ENCODE measurements around the gene RARG.
A peak's percentile ranks its signal among the peaks of the same experiment; 100 is the strongest.

Gene RARG

DNA sequence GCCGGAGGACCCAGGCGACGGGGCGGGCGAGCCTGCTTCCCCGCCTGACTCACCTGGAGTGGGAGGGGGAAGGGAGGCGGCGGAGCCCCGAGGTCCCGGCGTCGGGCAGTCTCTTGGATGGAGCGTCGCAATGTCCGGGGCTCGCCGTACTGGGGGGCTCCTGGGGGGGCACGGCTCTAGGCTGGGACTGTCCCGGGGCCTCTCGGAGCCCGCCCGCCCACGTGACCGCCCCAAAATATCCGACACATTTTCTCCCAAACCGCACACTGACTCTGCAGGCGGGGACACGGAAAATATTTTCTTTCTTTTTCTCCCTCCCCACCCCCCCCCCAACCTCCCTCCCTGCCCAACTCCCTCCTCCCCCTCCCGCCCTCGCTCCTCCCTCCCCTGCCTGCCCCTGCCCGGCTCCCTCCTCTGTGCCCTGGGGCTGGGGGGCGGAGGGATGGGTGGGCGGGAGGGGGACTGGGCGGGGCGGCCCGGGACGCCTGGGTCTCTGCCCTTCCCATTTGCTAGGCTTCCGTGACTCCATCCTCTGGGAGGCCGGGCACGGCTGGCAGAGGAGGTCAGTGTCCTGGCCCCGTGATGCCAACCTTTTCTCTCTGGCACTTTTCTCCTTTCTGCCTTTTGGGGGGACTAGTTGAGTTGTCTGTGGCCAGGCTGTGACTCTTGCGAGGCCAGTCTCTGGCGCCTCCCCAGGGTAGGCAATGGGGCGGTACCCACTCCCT, at the start of gene RARG:
Gene RARG (minus strand): TSS at position 289 of the 725 bp plus-strand sequence. CDS start 4,664 bp downstream, outside the sequence.
- peak within 1 kb of the TSS; percentile 65 for H3K4me3 ChIP-seq (ENCODE audit: low read depth, low read length)
- TF ChIP-seq, protein P1, sequence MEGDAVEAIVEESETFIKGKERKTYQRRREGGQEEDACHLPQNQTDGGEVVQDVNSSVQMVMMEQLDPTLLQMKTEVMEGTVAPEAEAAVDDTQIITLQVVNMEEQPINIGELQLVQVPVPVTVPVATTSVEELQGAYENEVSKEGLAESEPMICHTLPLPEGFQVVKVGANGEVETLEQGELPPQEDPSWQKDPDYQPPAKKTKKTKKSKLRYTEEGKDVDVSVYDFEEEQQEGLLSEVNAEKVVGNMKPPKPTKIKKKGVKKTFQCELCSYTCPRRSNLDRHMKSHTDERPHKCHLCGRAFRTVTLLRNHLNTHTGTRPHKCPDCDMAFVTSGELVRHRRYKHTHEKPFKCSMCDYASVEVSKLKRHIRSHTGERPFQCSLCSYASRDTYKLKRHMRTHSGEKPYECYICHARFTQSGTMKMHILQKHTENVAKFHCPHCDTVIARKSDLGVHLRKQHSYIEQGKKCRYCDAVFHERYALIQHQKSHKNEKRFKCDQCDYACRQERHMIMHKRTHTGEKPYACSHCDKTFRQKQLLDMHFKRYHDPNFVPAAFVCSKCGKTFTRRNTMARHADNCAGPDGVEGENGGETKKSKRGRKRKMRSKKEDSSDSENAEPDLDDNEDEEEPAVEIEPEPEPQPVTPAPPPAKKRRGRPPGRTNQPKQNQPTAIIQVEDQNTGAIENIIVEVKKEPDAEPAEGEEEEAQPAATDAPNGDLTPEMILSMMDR (IDR thresholded peaks at IDR 0.05; ENCODE audit: low read depth, low read length, missing control alignments), result no peak
- no peak for DNase-seq (ENCODE audit: low read depth)
- in situ Hi-C loops (cut with HindIII; ENCODE audit: low sequenced_read_pairs), result no loop called here

DNA sequence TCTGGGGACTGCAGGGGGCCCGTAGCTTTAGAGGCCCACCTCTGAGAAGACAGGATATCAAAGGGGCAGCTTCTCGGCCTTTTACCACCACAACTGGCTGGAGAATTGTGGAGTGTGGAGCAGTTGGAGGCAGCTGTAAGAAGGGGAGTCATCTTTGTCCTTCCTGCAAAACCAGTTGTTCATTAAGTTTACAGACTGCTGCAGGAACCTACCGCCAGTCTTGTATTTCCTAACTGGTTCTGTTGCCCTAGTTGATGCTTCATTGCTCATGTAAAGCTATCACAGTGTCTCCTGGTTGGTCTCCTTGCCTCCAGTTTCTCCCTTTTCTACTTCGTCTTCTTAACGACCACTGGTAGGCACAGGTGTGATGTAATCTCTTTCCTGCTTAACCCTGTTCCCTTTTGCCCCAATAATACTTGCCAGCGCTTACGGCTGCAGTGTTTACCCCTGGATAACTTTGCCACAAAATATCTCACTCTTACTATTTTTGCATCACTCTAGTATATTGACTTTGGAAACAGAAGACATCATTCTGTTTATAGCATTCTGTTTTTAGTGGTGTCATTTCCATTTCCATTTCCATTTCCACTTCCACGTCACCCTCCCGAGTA, 48.0 kb upstream of the RARG start:
- in situ Hi-C loops (cut with HindIII; ENCODE audit: low sequenced_read_pairs), result no loop called here
- DNase-seq (ENCODE audit: low read depth), result no peak
- TF ChIP-seq, protein P1 (IDR thresholded peaks at IDR 0.05; ENCODE audit: low read depth, low read length, missing control alignments), result no peak
- no peak overlapping the region for H3K4me3 ChIP-seq (ENCODE audit: low read depth, low read length)

DNA sequence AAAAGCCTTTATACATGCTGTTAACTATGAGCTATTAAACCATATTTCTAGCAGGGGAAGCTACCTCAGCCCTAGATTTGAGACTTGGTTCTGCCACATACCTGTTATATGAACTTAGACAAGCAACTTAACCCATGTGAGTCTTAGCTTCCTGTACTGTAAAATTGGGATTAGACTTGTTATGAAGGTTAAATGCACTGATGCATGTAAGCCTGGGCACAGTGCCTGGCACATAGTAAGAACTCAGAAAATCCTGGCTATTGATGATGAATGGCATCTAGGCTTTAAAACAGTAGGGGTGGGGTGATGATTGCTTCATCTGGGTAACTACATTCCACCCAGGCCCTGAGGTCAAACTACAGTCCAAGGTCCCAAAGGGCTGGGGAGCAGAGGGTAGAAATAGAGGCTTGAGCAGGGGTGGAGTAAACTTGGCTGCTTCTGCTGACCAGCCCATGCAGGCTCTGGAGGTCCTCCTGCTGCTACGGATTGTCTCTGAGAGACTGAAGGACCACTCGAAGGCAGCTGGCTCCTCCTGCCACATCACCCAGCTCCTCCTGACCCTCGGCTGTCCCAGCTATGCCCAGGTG, 47.4 kb upstream of the RARG start:
- TF ChIP-seq, protein P1 (IDR thresholded peaks at IDR 0.05; ENCODE audit: low read depth, low read length, missing control alignments), result no peak
- no peak overlapping the region for H3K4me3 ChIP-seq (ENCODE audit: low read depth, low read length)
- in situ Hi-C loops (cut with HindIII; ENCODE audit: low sequenced_read_pairs), result no loop called here
- DNase-seq (ENCODE audit: low read depth), result no peak

DNA sequence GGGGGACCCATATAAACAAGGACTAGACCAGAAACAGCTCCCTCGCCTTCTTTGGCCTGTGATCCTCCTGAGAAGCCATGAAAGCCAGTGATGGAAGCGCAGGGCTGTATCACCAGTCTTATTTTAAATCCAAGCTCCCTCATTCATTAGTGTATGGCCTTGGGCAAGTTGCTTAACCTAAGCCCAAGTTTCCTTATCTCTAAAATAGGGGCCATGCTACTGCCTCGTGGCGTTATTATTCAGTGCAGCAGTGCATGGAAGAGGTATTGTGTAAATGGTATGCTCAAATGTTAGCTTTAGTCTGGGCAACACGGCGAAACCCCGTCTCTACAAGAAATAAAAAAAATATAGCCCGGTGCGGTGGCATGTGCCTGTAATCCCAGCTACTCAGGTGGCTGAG, 46.0 kb upstream of the RARG start:
- in situ Hi-C loops (cut with HindIII; ENCODE audit: low sequenced_read_pairs), result no loop called here
- no peak overlapping the region for H3K4me3 ChIP-seq (ENCODE audit: low read depth, low read length)
- TF ChIP-seq, protein P1 (IDR thresholded peaks at IDR 0.05; ENCODE audit: low read depth, low read length, missing control alignments), result no peak
- DNase-seq (ENCODE audit: low read depth), result no peak

DNA sequence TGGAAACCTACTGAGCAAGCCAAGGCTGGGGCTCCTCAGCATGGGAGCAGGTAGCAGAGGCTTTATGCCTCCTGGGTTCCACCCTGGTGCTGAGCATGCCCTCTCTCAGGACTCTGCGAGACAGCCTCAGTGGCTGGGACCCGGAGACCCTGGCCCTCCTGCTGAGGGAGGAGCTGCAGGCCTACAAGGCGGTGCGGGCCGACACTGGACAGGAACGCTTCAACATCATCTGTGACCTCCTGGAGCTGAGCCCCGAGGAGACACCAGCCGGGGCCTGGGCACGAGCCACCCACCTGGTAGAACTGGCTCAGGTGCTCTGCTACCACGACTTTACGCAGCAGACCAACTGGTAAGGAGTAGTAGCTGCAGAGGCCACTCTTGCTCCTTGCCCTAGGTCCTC, 44.5 kb upstream of the RARG start:
- TF ChIP-seq, protein P1 (IDR thresholded peaks at IDR 0.05; ENCODE audit: low read depth, low read length, missing control alignments), result no peak
- no peak for DNase-seq (ENCODE audit: low read depth)
- in situ Hi-C loops (cut with HindIII; ENCODE audit: low sequenced_read_pairs), result no loop called here
- H3K4me3 ChIP-seq (ENCODE audit: low read depth, low read length), result no peak overlapping the region

DNA sequence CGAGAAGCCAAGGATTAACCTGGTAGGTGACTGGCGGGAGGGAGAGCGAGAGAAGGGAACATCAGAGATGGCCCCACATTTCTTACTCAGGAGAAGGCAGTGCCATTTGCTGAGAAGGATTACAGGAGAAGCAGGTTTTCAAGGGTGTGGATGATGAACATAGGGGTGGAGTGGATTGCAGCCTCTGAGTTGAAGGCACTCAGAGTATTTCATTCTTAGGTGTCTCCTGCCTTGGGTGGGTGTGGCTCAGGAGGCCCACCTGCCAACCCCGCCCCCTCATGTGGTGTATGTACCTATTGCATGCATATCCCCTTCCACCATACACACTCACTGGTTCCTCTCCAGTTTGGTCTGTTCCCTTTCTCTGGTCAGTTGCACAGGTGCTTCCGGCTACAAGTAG, 42.4 kb upstream of the RARG start:
- no peak overlapping the region for H3K4me3 ChIP-seq (ENCODE audit: low read depth, low read length)
- in situ Hi-C loops (cut with HindIII; ENCODE audit: low sequenced_read_pairs), result no loop called here
- TF ChIP-seq, protein P1 (IDR thresholded peaks at IDR 0.05; ENCODE audit: low read depth, low read length, missing control alignments), result no peak
- no peak for DNase-seq (ENCODE audit: low read depth)

Data from astrocyte of the cerebellum (primary cell).